Parathyroid adenoma (tissue), 2 donors: Measurements from ENCODE around the gene KCNE4.

Experiments
- H2AFZ ChIP-seq: fragments of 300-600 bp; sonication (generic); one replicate; pipeline ENCODE4 v1.7.0; 2017; ENCODE audit warnings: antibody characterized with exemption, mild to moderate bottlenecking
- H3K27ac ChIP-seq: fragments of 300-600 bp; sonication (generic); one replicate; pipeline ENCODE4 v1.7.0; 2017
- H3K27me3 ChIP-seq: fragments of 300-600 bp; sonication (generic); one replicate; pipeline ENCODE4 v1.7.0; 2017; ENCODE audit warnings: low read length; ENCODE audit not compliant: control insufficient read depth, insufficient read depth
- H3K36me3 ChIP-seq: fragments of 300-600 bp; sonication (generic); one replicate; pipeline ENCODE4 v1.7.0; 2017; ENCODE audit warnings: low read length; ENCODE audit not compliant: control insufficient read depth, insufficient read depth
- H3K4me1 ChIP-seq: fragments of 300-600 bp; sonication (generic); one replicate; pipeline ENCODE4 v1.7.0; 2017; ENCODE audit warnings: control low read depth
- H3K4me2 ChIP-seq: fragments of 300-600 bp; sonication (generic); one replicate; pipeline ENCODE4 v1.7.0; 2017; ENCODE audit warnings: low read length
- H3K4me3 ChIP-seq: fragments of 300-600 bp; sonication (generic); one replicate; pipeline ENCODE4 v1.7.0; 2017; ENCODE audit warnings: low read depth, low read length
- H3K79me2 ChIP-seq: fragments of 300-600 bp; sonication (generic); one replicate; pipeline ENCODE4 v1.7.0; 2017; ENCODE audit warnings: control low read depth
- H3K9ac ChIP-seq: fragments of 300-600 bp; sonication (generic); one replicate; pipeline ENCODE4 v1.7.0; 2017; ENCODE audit warnings: mild to moderate bottlenecking
- H3K9me3 ChIP-seq: fragments of 300-600 bp; sonication (generic); one replicate; pipeline ENCODE4 v1.7.0; 2017; ENCODE audit warnings: low read length; ENCODE audit not compliant: control insufficient read depth
- TF ChIP-seq, protein P1 (sequence below): fragments of 300-600 bp; sonication (generic); IDR thresholded peaks from one replicate; pipeline ENCODE4 v1.7.0; 2017; ENCODE audit warnings: antibody characterized with exemption, mild to moderate bottlenecking
- donor health status: primary hyperparathyroidism.

Gene KCNE4

DNA sequence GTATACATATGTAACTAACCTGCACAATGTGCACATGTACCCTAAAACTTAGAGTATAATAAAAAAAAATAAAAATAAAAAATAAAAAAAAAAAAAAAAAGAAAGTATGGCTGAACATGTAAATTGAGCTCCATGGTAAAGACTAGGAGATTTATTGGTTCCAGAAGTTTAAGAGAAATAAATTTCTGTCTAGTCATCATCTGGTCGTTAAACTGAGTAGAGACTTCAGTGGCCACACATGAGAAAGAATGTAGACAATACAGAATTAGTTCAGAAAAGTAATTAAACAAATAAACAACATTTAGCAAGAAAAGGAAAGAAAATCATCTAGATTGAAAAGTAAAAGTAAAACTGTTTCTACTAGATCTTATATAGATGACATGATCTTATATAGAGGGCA is 12.4 kb upstream of the KCNE4 start:
- H3K36me3 ChIP-seq, result no peaks in the 10 kb centered on the region
- no peak overlapping the region for H3K9ac ChIP-seq
- H3K9me3 ChIP-seq, result no peaks in the 10 kb centered on the region
- H3K4me3 ChIP-seq, result no peak overlapping the region
- no peaks in the 10 kb centered on the region for H3K4me1 ChIP-seq
- H3K4me2 ChIP-seq, result no peak overlapping the region
- no peak overlapping the region for H3K27ac ChIP-seq
- TF ChIP-seq, protein P1, sequence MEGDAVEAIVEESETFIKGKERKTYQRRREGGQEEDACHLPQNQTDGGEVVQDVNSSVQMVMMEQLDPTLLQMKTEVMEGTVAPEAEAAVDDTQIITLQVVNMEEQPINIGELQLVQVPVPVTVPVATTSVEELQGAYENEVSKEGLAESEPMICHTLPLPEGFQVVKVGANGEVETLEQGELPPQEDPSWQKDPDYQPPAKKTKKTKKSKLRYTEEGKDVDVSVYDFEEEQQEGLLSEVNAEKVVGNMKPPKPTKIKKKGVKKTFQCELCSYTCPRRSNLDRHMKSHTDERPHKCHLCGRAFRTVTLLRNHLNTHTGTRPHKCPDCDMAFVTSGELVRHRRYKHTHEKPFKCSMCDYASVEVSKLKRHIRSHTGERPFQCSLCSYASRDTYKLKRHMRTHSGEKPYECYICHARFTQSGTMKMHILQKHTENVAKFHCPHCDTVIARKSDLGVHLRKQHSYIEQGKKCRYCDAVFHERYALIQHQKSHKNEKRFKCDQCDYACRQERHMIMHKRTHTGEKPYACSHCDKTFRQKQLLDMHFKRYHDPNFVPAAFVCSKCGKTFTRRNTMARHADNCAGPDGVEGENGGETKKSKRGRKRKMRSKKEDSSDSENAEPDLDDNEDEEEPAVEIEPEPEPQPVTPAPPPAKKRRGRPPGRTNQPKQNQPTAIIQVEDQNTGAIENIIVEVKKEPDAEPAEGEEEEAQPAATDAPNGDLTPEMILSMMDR, result no peak
- no peaks in the 10 kb centered on the region for H3K27me3 ChIP-seq
- no peaks in the 10 kb centered on the region for H3K79me2 ChIP-seq
- no peak overlapping the region for H2AFZ ChIP-seq

DNA sequence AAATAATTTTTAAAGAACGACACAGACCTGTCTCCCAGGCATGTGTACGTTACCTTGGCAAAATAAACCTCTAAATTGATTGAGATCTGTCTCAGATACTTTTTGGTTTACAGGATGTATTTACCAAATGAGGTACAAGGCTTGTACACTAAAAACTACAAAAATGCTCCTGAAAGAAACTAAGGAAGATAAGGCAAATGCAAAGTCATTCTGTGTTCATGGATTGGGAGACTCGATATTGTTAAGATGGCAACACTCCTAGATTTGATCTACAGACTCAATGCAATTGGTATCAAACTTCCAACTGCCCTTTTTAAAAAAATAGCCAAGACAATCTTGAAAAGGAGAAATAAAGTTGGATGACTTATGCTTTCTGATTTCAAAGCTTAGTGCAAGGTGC is 11.5 kb upstream of the KCNE4 start:
- H3K27ac ChIP-seq, result no peak overlapping the region
- no peak overlapping the region for H3K4me2 ChIP-seq
- H3K9ac ChIP-seq, result no peak overlapping the region
- TF ChIP-seq, protein P1, result no peak
- no peak overlapping the region for H2AFZ ChIP-seq
- H3K79me2 ChIP-seq, result no peaks in the 10 kb centered on the region
- H3K27me3 ChIP-seq, result no peaks in the 10 kb centered on the region
- H3K4me1 ChIP-seq, result no peaks in the 10 kb centered on the region
- no peaks in the 10 kb centered on the region for H3K36me3 ChIP-seq
- no peak overlapping the region for H3K4me3 ChIP-seq
- no peaks in the 10 kb centered on the region for H3K9me3 ChIP-seq

DNA sequence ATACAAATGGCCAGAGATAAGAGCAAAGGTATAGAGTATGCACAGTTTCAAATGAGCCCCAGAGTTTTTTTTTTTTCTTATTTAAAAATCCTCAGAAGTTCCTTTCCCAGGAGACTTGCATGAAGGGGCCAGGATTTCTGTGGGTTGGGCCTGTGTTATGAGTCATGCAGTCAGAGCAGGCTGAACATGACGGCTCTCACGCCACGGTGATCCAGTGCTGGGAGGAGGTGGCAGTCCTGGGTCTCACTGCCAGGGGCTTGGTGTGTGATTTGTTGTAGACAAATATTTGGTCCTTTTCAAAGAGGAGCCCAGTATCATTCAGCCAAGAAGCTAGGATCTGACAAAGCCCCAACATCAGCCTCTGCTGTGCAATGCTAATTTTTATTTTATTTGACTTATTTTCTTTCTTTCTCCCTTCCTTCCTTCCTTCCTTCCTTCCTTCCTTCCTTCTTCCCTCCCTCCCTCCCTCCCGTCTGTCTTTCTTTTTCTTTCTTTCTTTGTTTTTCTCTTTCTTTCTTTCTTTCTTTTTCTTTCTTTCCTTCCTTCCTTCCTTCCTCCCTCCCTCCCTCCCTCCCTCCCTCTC is 10.4 kb upstream of the KCNE4 start:
- H3K79me2 ChIP-seq, result no peaks in the 10 kb centered on the region
- no peaks in the 10 kb centered on the region for H3K36me3 ChIP-seq
- no peak overlapping the region for H3K27ac ChIP-seq
- TF ChIP-seq, protein P1, result no peak
- H3K9me3 ChIP-seq, result no peaks in the 10 kb centered on the region
- no peak overlapping the region for H3K9ac ChIP-seq
- H3K27me3 ChIP-seq, result no peaks in the 10 kb centered on the region
- H3K4me3 ChIP-seq, result no peak overlapping the region
- no peak overlapping the region for H3K4me2 ChIP-seq
- no peak overlapping the region for H2AFZ ChIP-seq
- no peaks in the 10 kb centered on the region for H3K4me1 ChIP-seq

DNA sequence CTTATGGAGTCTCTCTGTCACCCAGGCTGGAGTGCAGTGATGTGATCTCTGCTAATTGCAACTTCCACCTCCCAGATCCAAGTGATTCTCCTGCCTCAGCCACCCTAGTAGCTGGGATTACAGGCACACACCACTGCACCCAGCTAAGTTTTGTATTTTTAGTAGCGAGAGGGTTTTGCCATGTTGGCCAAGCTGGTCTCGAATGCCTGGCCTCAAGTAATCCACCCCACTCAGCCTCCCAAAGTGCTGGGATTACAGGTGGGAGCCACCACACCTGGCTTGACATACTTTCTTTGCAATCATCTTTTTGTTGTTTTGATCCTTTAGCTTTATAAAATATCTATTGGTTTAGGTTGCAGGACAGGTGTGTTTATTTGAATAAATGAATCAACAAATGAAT is 9.7 kb upstream of the KCNE4 start:
- Histone ChIP-seq H3K79me2 (no peaks in the 10 kb centered on the region), H3K4me3 (no peak overlapping the region), H3K4me2 (no peak overlapping the region), H3K4me1 (no peaks in the 10 kb centered on the region), H3K9me3 (no peaks in the 10 kb centered on the region), H3K27me3 (no peaks in the 10 kb centered on the region), H3K27ac (no peak overlapping the region), H2AFZ (no peak overlapping the region), H3K36me3 (no peaks in the 10 kb centered on the region), H3K9ac (no peak overlapping the region)
- TF ChIP-seq, protein P1, result no peak

DNA sequence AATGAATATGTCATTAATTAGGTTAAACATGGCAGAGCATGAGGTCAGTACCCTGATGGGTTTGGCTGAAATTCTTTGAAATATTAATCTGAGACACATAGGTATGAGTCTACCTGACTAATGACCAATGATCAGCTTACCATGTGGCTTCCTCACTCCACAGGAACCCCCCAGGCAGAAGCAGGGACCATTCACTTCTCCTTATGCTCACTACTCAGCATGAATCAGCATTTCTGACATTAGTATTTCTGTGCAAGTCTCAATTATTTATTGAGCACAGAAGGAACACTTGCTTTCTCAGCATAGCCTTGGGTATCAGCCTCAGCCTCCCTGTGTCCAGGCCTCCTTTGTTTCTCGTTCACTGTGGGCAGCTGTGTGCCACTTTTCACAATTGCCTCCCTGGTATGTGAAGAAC is 9.3 kb upstream of the KCNE4 start:
- no peaks in the 10 kb centered on the region for H3K36me3 ChIP-seq
- H3K27ac ChIP-seq, result no peak overlapping the region
- no peak overlapping the region for H3K4me3 ChIP-seq
- TF ChIP-seq, protein P1, result no peak
- H3K4me1 ChIP-seq, result no peaks in the 10 kb centered on the region
- H3K27me3 ChIP-seq, result no peaks in the 10 kb centered on the region
- H3K9ac ChIP-seq, result no peak overlapping the region
- H3K4me2 ChIP-seq, result no peak overlapping the region
- H3K79me2 ChIP-seq, result no peaks in the 10 kb centered on the region
- no peak overlapping the region for H2AFZ ChIP-seq
- no peaks in the 10 kb centered on the region for H3K9me3 ChIP-seq
